ENCODE results near the gene RNF130.
A peak's percentile ranks its signal among the peaks of the same experiment; 100 is the strongest.
"Not testable (repeated sequence)": the region's sequence is repeated elsewhere in the genome, so short reads cannot be mapped to it uniquely, and the experiment has no call there.

The RNF130 gene

GRCh38 chr5:180102636-180103035 lies 31.1 kb upstream of the RNF130 start:
- no peak for DNase-seq

- no peak for DNase-seq
Measured at GRCh38 chr5:180101451-180102105, 30.0 kb upstream of the RNF130 start.

GRCh38 chr5:180100621-180101450 lies 29.3 kb upstream of the RNF130 start:
- no peak for DNase-seq

GRCh38 chr5:180099733-180100611 lies 28.4 kb upstream of the RNF130 start:
- DNase-seq, result no peak

- no peak for DNase-seq
Measured at GRCh38 chr5:180098991-180099732, 27.6 kb upstream of the RNF130 start.

GRCh38 chr5:180098526-180098925 lies 27.0 kb upstream of the RNF130 start:
- no peak for DNase-seq

- no peak for DNase-seq
Measured at GRCh38 chr5:180097926-180098325, 26.4 kb upstream of the RNF130 start.

GRCh38 chr5:180097163-180097894 lies 25.8 kb upstream of the RNF130 start:
- no peak for DNase-seq

GRCh38 chr5:180096616-180097015 lies 25.1 kb upstream of the RNF130 start:
- DNase-seq, result no peak

GRCh38 chr5:180095545-180095944 lies 24.0 kb upstream of the RNF130 start:
- no peak for DNase-seq

GRCh38 chr5:180093651-180094382 lies 22.3 kb upstream of the RNF130 start:
- DNase-seq, result no peak

GRCh38 chr5:180093241-180093640 lies 21.7 kb upstream of the RNF130 start:
- no peak for DNase-seq

GRCh38 chr5:180090769-180091546 lies 19.4 kb upstream of the RNF130 start:
- DNase-seq, result peak; percentile 36

GRCh38 chr5:180090098-180090768 lies 18.7 kb upstream of the RNF130 start:
- peak; percentile 89 for DNase-seq

GRCh38 chr5:180089628-180090027 lies 18.1 kb upstream of the RNF130 start:
- DNase-seq, result not testable (repeated sequence)

- no peak for DNase-seq
Measured at GRCh38 chr5:180088561-180088960, 17.0 kb upstream of the RNF130 start.

GRCh38 chr5:180086816-180087399 lies 15.3 kb upstream of the RNF130 start:
- no peak for DNase-seq

GRCh38 chr5:180085837-180086236 lies 14.3 kb upstream of the RNF130 start:
- DNase-seq, result no peak

All from activated T-cell treated with anti-CD3 and anti-CD28 coated beads, Interleukin-2, amount 50 U/mL, for 1 hour (primary cell).